ENCODE results near the gene ITGB7. TPM values are rescaled to one million over a fixed set of nuclear protein-coding genes. Genes with fewer than 3 reads are reported as not detected.

ITGB7 gene
- total RNA-seq, 2 experiments from 2014 or later = 121 to 137 TPM

- ATAC-seq (peak; percentile 35), DNase-seq (no peak)
- Mint-ChIP-seq H3K9me3 (no peaks in the 10 kb centered on the region), H3K4me1 (ENCODE audit: low read depth) (peaks cover 53% of the 10 kb centered on the region), H3K36me3 (ENCODE audit: low read depth) (peaks cover 51% of the 10 kb centered on the region), H3K27ac (peak overlapping the region; percentile 81), H3K4me3 (peak overlapping the region; percentile 37), H3K27me3 (no peaks in the 10 kb centered on the region)
- CTCF ChIA-PET = interaction anchor here (0.9 to 4.6 kb wide), 11 partner anchors 8 to 132 kb away, joined by 3 to 60 read pairs (median 18); partner anchors contain the start of genes AAAS, CSAD, ESPL1 and ITGB7
- no peak for TF ChIP-seq CTCF (IDR thresholded peaks at IDR 0.05)
- POLR2A ChIA-PET = interaction anchor here (0.7 to 9.4 kb wide), 10 partner anchors 8 to 122 kb away, joined by 3 to 91 read pairs (median 5); partner anchors contain the start of genes CSAD, ITGB7 and ZNF740
- intact Hi-C loops (cut with micrococcal nuclease) = no loop called here
Measured at GRCh38 chr12:53198486-53199110, 8.5 kb downstream of the ITGB7 start.

GRCh38 chr12:53197011-53197640 lies 9.9 kb downstream of the ITGB7 start:
- Mint-ChIP-seq H3K4me3 (no peak overlapping the region), H3K36me3 (ENCODE audit: low read depth) (peaks cover 51% of the 10 kb centered on the region), H3K9me3 (no peaks in the 10 kb centered on the region), H3K27me3 (no peaks in the 10 kb centered on the region), H3K27ac (no peak overlapping the region), H3K4me1 (ENCODE audit: low read depth) (peaks cover 49% of the 10 kb centered on the region)
- no peak for TF ChIP-seq CTCF (IDR thresholded peaks at IDR 0.05)
- ATAC-seq (no peak), DNase-seq (no peak)
- ChIA-PET POLR2A (interaction anchor here (0.6 to 9.4 kb wide), 6 partner anchors 10 to 1147 kb away, joined by 3 to 91 read pairs (median 5); partner anchors contain the start of genes CSAD and ZNF740), CTCF (interaction anchor here (0.7 to 4.6 kb wide), 15 partner anchors 8 to 133 kb away, joined by 3 to 60 read pairs (median 4); partner anchors contain the start of genes AAAS, CSAD, ESPL1 and IGFBP6)
- intact Hi-C loops (cut with micrococcal nuclease) = no loop called here

GRCh38 chr12:53196486-53196885 lies 10.6 kb downstream of the ITGB7 start:
- no peak for TF ChIP-seq CTCF (IDR thresholded peaks at IDR 0.05)
- no peak for DNase-seq
- ChIA-PET CTCF (interaction anchor here (1.0 to 4.6 kb wide), 8 partner anchors 9 to 130 kb away, joined by 3 to 60 read pairs (median 20); partner anchors contain the start of genes CSAD, ESPL1, IGFBP6 and ZNF740), POLR2A (interaction anchor here (0.6 to 9.4 kb wide), 4 partner anchors 14 to 176 kb away, joined by 3 to 91 read pairs (median 4); partner anchors contain the start of genes CSAD and ZNF740)
- no peak for ATAC-seq
- Mint-ChIP-seq H3K9me3 (no peaks in the 10 kb centered on the region), H3K36me3 (ENCODE audit: low read depth) (peaks cover 56% of the 10 kb centered on the region), H3K4me1 (ENCODE audit: low read depth) (peaks cover 45% of the 10 kb centered on the region), H3K4me3 (no peak overlapping the region), H3K27me3 (no peaks in the 10 kb centered on the region), H3K27ac (peak overlapping the region; percentile 18)
- intact Hi-C loops (cut with micrococcal nuclease) = no loop called here

- no peak for TF ChIP-seq CTCF (IDR thresholded peaks at IDR 0.05)
- peak overlapping the region; percentile 47 for H3K27ac Mint-ChIP-seq
- ATAC-seq = no peak
- intact Hi-C loops (cut with micrococcal nuclease) = no loop called here
- no peaks in the 10 kb centered on the region for H3K27me3 Mint-ChIP-seq
- H3K4me1 Mint-ChIP-seq (ENCODE audit: low read depth) = peaks cover 41% of the 10 kb centered on the region
- no peaks in the 10 kb centered on the region for H3K9me3 Mint-ChIP-seq
- peaks cover 57% of the 10 kb centered on the region for H3K36me3 Mint-ChIP-seq (ENCODE audit: low read depth)
- no peak overlapping the region for H3K4me3 Mint-ChIP-seq
- DNase-seq = no peak
- CTCF ChIA-PET = interaction anchor here (0.8 to 1.5 kb wide), 7 partner anchors 8 to 130 kb away, joined by 3 to 9 read pairs (median 4); partner anchors contain the start of gene AAAS
- POLR2A ChIA-PET = interaction anchor here (0.7 to 9.4 kb wide), 8 partner anchors 9 to 176 kb away, joined by 3 to 91 read pairs (median 4); partner anchors contain the start of genes CSAD, MYG1 and ZNF740
Measured at GRCh38 chr12:53195516-53196420, 11.3 kb downstream of the ITGB7 start.

Measured in activated CD8-positive, alpha-beta T cell treated with anti-CD3 and anti-CD28 coated beads for 36 hours (primary cell).